T-cell (primary cell): ENCODE data around the gene UNC79. TPM values are rescaled to one million over a fixed set of nuclear protein-coding genes. Genes with fewer than 3 reads are reported as not detected.

Experiments used
- ATAC-seq, 4 experiments: fragments of 200-7000 bp in 3 of 4; fragments of 150-1000 bp in 1 of 4; cut with Tn5 transposase; replicated peaks in 1 of 4; 1 replicate in 3 of 4; 2 replicates in 1 of 4; pipeline ENCODE4 v1.10.0; 2021; ENCODE audit warnings: moderate library complexity in 3 of 4, mild to moderate bottlenecking in 2 of 4, moderate number of reproducible peaks in 1 of 4
- CTCF ChIA-PET, 2 donors: fragments of 300-600 bp; sonication (Branson Sonifier 250); formaldehyde crosslinking; loops; one replicate each; lab custom pipeline; 2022; ENCODE audit warnings: antibody characterized with exemption in 2 of 2; lab: Charles Lee
- POLR2A ChIA-PET, 2 donors: fragments of 300-600 bp; sonication (Branson Sonifier 250); formaldehyde crosslinking; loops; one replicate each; lab custom pipeline; 2022; ENCODE audit warnings: antibody characterized with exemption in 2 of 2; lab: Charles Lee
- DNase-seq, 35 experiments: peaks; one replicate each; pipeline versions ENCODE4 v3.0.0 to v3.0.0-alpha.2; 2013 to 2023
- H3K27ac ChIP-seq: one replicate; pipeline ENCODE4 v1.5.1; 2013; ENCODE audit warnings: low read length
- H3K27me3 ChIP-seq, 2 experiments: replicated peaks in 1 of 2; 1 replicate in 1 of 2; 2 replicates in 1 of 2; pipeline versions ENCODE4 v1.6.1 to v1.7.0; 2013; ENCODE audit warnings: low read length in 1 of 2, mixed read lengths in 1 of 2; ENCODE audit not compliant: control insufficient read depth in 2 of 2, insufficient read depth in 2 of 2; ENCODE audit errors: extremely low read depth in 1 of 2
- H3K36me3 ChIP-seq, 2 donors: 1 replicate in 1 of 2; 2 replicates in 1 of 2; pipeline versions ENCODE4 v1.6.1 to v1.7.0; 2013; ENCODE audit warnings: low read length in 1 of 2; ENCODE audit not compliant: control insufficient read depth in 2 of 2, insufficient read depth in 1 of 2; ENCODE audit errors: extremely low read depth in 1 of 2
- H3K4me1 ChIP-seq, 2 experiments: 1 replicate in 1 of 2; 2 replicates in 1 of 2; pipeline versions ENCODE4 v1.6.1 to v1.7.0; 2013; ENCODE audit warnings: low read length in 2 of 2, mixed read lengths in 1 of 2; ENCODE audit not compliant: insufficient read depth in 2 of 2, control insufficient read depth in 1 of 2; ENCODE audit errors: extremely low read depth in 1 of 2
- H3K4me3 ChIP-seq, 2 donors: 1 replicate in 1 of 2; 2 replicates in 1 of 2; pipeline versions ENCODE4 v1.5.1 to v1.7.0; 2013; ENCODE audit warnings: mild to moderate bottlenecking in 2 of 2, low read length in 1 of 2, moderate library complexity in 1 of 2; ENCODE audit not compliant: control insufficient read depth in 1 of 2; ENCODE audit errors: extremely low read depth in 1 of 2
- H3K9me3 ChIP-seq: 2 replicates; pipeline ENCODE4 v1.7.0; 2013
- H3K27ac Mint-ChIP-seq, 2 donors: one replicate each; pipeline ENCODE4 v1.8.0; 2020 to 2021; ENCODE audit warnings: mild to moderate bottlenecking in 2 of 2, mixed read lengths in 2 of 2
- H3K27me3 Mint-ChIP-seq, 2 donors: one replicate each; pipeline ENCODE4 v1.8.0; 2021 to 2022; ENCODE audit warnings: mixed read lengths in 2 of 2
- H3K36me3 Mint-ChIP-seq: one replicate; pipeline ENCODE4 v1.8.0; 2021; ENCODE audit warnings: mixed read lengths
- H3K4me1 Mint-ChIP-seq, 3 donors: one replicate each; pipeline ENCODE4 v1.8.0; 2020 to 2022; ENCODE audit warnings: mixed read lengths in 3 of 3, mild to moderate bottlenecking in 1 of 3
- H3K4me3 Mint-ChIP-seq, 3 donors: one replicate each; pipeline ENCODE4 v1.8.0; 2020 to 2022; ENCODE audit warnings: mild to moderate bottlenecking in 3 of 3, mixed read lengths in 3 of 3, moderate library complexity in 3 of 3
- H3K9me3 Mint-ChIP-seq, 3 donors: one replicate each; pipeline ENCODE4 v1.8.0; 2020 to 2022; ENCODE audit warnings: mixed read lengths in 3 of 3
- WGBS: methylation state at CpG from one replicate; pipeline ENCODE4 v1.1.5; 2013; ENCODE audit warnings: missing lambda C conversion rate; ENCODE audit not compliant: insufficient coverage; 5-methylcytosine and 5-hydroxymethylcytosine counted together
- total RNA-seq, 35 experiments: library from RNA in 6 of 35; stranded (reverse) in 6 of 35; fragments of 120-200 nt in 1 of 35; gene quantifications; one replicate each; pipeline versions ENCODE4 v1.2.1 to v1.2.4 and lab custom pipeline; 2013 to 2026

Gene UNC79
- total RNA-seq, 5 donors from 2014 or later (not counting 1 experiment from before 2014, with no cell fraction given): 0.06 to 0.07 TPM; not detected in 3

GRCh38 chr14:93525696-93526451 is 95.1 kb downstream of the UNC79 start:
- peaks cover 23 to 26% of the 10 kb centered on the region in 2 donors for H3K27me3 Mint-ChIP-seq
- no CpG with 5 or more reads among the region's 2 CpGs for WGBS
- Histone ChIP-seq H3K9me3 (no peaks in the 10 kb centered on the region), H3K4me1 (no peaks in the 10 kb centered on the region), H3K4me3 (no peak overlapping the region), H3K27me3 (no peaks in the 10 kb centered on the region), H3K36me3 (no peaks in the 10 kb centered on the region), H3K27ac (no peak overlapping the region)
- ChIA-PET POLR2A (no interaction called here), CTCF (interaction anchor here in 1 of 2 donors (1.1 kb wide), 1 partner anchor 10 kb away, joined by 6 read pairs; no protein-coding TSS in a partner anchor)
- no peaks in the 10 kb centered on the region for H3K36me3 Mint-ChIP-seq
- H3K9me3 Mint-ChIP-seq: peaks cover 9 to 15% (median 10%) of the 10 kb centered on the region in 3 donors
- DNase-seq (no peak), ATAC-seq (no peak)
- no peak overlapping the region for H3K27ac Mint-ChIP-seq
- H3K4me1 Mint-ChIP-seq: no peaks in the 10 kb centered on the region
- no peak overlapping the region for H3K4me3 Mint-ChIP-seq

- no peak overlapping the region for H3K27ac ChIP-seq
- no peak for DNase-seq
- H3K27me3 Mint-ChIP-seq: peaks cover 23 to 29% of the 10 kb centered on the region in 2 donors
- H3K4me3 ChIP-seq: no peak overlapping the region
- H3K4me3 Mint-ChIP-seq: no peak overlapping the region
- no peak overlapping the region for H3K27ac Mint-ChIP-seq
- H3K4me1 ChIP-seq: no peaks in the 10 kb centered on the region
- ChIA-PET CTCF (interaction anchor here in 1 of 2 donors (1.1 kb wide), 1 partner anchor 9 kb away, joined by 6 read pairs; no protein-coding TSS in a partner anchor), POLR2A (no interaction called here)
- no peaks in the 10 kb centered on the region for H3K36me3 Mint-ChIP-seq
- WGBS: no CpG with 5 or more reads among the region's 4 CpGs
- no peaks in the 10 kb centered on the region for H3K27me3 ChIP-seq
- no peaks in the 10 kb centered on the region for H3K36me3 ChIP-seq
- H3K9me3 Mint-ChIP-seq: peaks cover 0 to 5% (median 0%) of the 10 kb centered on the region in 3 donors
- no peak for ATAC-seq
- no peaks in the 10 kb centered on the region for H3K4me1 Mint-ChIP-seq
- H3K9me3 ChIP-seq: no peaks in the 10 kb centered on the region
These were observed 96.5 kb downstream of the UNC79 start for GRCh38 chr14:93527203-93527607.

- DNase-seq: no peak
- Histone ChIP-seq H3K36me3 (no peaks in the 10 kb centered on the region), H3K27ac (no peak overlapping the region), H3K9me3 (no peaks in the 10 kb centered on the region), H3K4me3 (no peak overlapping the region), H3K27me3 (no peaks in the 10 kb centered on the region), H3K4me1 (no peaks in the 10 kb centered on the region)
- no peaks in the 10 kb centered on the region for H3K36me3 Mint-ChIP-seq
- no peaks in the 10 kb centered on the region for H3K4me1 Mint-ChIP-seq
- no peak overlapping the region for H3K27ac Mint-ChIP-seq
- ChIA-PET CTCF (no interaction called here), POLR2A (no interaction called here)
- H3K4me3 Mint-ChIP-seq: no peak overlapping the region
- peaks cover 23 to 34% of the 10 kb centered on the region in 2 donors for H3K27me3 Mint-ChIP-seq
- no peak for ATAC-seq
- no CpG with 5 or more reads among the region's 1 CpG for WGBS
- no peaks in the 10 kb centered on the region for H3K9me3 Mint-ChIP-seq
These were observed 98.3 kb downstream of the UNC79 start for GRCh38 chr14:93528884-93529558.

GRCh38 chr14:93531644-93532043 is 100.9 kb downstream of the UNC79 start:
- H3K27ac ChIP-seq: no peak overlapping the region
- Mint-ChIP-seq H3K27ac (no peak overlapping the region), H3K4me1 (no peaks in the 10 kb centered on the region), H3K4me3 (no peak overlapping the region), H3K36me3 (no peaks in the 10 kb centered on the region), H3K27me3 (peaks cover 13 to 32% of the 10 kb centered on the region in 2 donors), H3K9me3 (no peaks in the 10 kb centered on the region)
- no peaks in the 10 kb centered on the region for H3K36me3 ChIP-seq
- DNase-seq (no peak), ATAC-seq (no peak)
- no peaks in the 10 kb centered on the region for H3K4me1 ChIP-seq
- ChIA-PET CTCF (interaction anchor here in 1 of 2 donors (0.5 kb wide), 1 partner anchor 395 kb away, joined by 3 read pairs; no protein-coding TSS in a partner anchor), POLR2A (no interaction called here)
- no peaks in the 10 kb centered on the region for H3K27me3 ChIP-seq
- H3K4me3 ChIP-seq: no peak overlapping the region
- no peaks in the 10 kb centered on the region for H3K9me3 ChIP-seq
- no CpG with 5 or more reads among the region's 1 CpG for WGBS

- H3K4me3 ChIP-seq: no peak overlapping the region
- peaks cover 0 to 4% of the 10 kb centered on the region in 2 experiments for H3K27me3 ChIP-seq
- POLR2A ChIA-PET: no interaction called here
- CTCF ChIA-PET: no interaction called here
- Mint-ChIP-seq H3K9me3 (no peaks in the 10 kb centered on the region), H3K36me3 (no peaks in the 10 kb centered on the region), H3K27ac (no peak overlapping the region), H3K4me1 (no peaks in the 10 kb centered on the region), H3K27me3 (peaks cover 20 to 33% of the 10 kb centered on the region in 2 donors), H3K4me3 (no peak overlapping the region)
- no peaks in the 10 kb centered on the region for H3K36me3 ChIP-seq
- H3K27ac ChIP-seq: no peak overlapping the region
- DNase-seq: no peak
- ATAC-seq: no peak
- WGBS: no CpG with 5 or more reads among the region's 2 CpGs
- no peaks in the 10 kb centered on the region for H3K4me1 ChIP-seq
- H3K9me3 ChIP-seq: no peaks in the 10 kb centered on the region
These were observed 101.8 kb downstream of the UNC79 start for GRCh38 chr14:93532541-93532940.

- POLR2A ChIA-PET: no interaction called here
- Mint-ChIP-seq H3K4me3 (no peak overlapping the region), H3K27ac (no peak overlapping the region), H3K27me3 (peaks cover 22 to 34% of the 10 kb centered on the region in 2 donors), H3K9me3 (peaks cover 0 to 3% (median 0%) of the 10 kb centered on the region in 3 donors), H3K4me1 (no peaks in the 10 kb centered on the region), H3K36me3 (no peaks in the 10 kb centered on the region)
- WGBS: no CpG with 5 or more reads among the region's 2 CpGs
- H3K27me3 ChIP-seq: peaks cover 0 to 4% of the 10 kb centered on the region in 2 experiments
- H3K4me3 ChIP-seq: no peak overlapping the region
- H3K27ac ChIP-seq: no peak overlapping the region
- no peaks in the 10 kb centered on the region for H3K36me3 ChIP-seq
- ATAC-seq (no peak), DNase-seq (no peak)
- H3K9me3 ChIP-seq: no peaks in the 10 kb centered on the region
- CTCF ChIA-PET: no interaction called here
- no peaks in the 10 kb centered on the region for H3K4me1 ChIP-seq
These were observed 102.7 kb downstream of the UNC79 start for GRCh38 chr14:93533437-93533836.
